Measurements from ENCODE around the gene SP7. TPM values are rescaled to one million over a fixed set of nuclear protein-coding genes. Genes with fewer than 3 reads are reported as not detected.

The SP7 gene
- total RNA-seq, 1 experiment from 2014 or later = not detected

DNA sequence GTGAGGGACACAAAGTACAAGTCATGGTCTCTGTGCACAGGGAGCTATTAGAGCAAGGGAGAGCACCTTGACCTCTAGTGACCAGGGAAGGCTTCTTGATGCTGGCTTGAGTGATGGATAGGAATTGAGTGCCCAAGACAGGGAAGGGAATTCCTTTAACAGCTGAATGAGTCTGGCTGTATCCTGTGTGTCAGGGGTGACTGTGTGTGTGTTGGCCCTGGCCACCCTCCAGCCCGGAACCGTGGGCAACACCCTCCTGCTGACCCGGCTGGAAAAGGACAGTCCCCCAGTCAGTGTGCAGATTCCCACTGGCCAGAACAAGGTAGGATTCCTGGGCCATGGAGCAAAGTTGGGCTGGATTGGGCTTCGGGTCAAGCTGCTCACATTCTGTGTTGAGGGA lies 46.3 kb downstream of the SP7 start:
- BruUV-seq (replicated peaks) = no TSS peak
- ChIA-PET CTCF (no interaction called here), POLR2A (no interaction called here)
- no peak overlapping the region for H3K4me3 ChIP-seq (ENCODE audit: low read depth in 2 of 2, low read length in 2 of 2)
- H3K4me1 ChIP-seq (ENCODE audit: control insufficient read depth, insufficient read depth, low read length) = peaks cover 1% of the 10 kb centered on the region
- in situ Hi-C loops (cut with HindIII; ENCODE audit: low pct_unique_long_range_greater_than_20kb, low sequenced_read_pairs) = no loop called here
- intact Hi-C loops (cut with micrococcal nuclease; ENCODE audit: unreplicated experiment) = no loop called here
- TF ChIP-seq TCF7L2 (IDR thresholded peaks at IDR 0.05; ENCODE audit: low read depth, low read length) (no peak), SIN3A (IDR thresholded peaks at IDR 0.05; ENCODE audit: borderline replicate concordance, insufficient read depth, low read depth, low read length) (no peak), POLR2AphosphoS5 (IDR thresholded peaks at IDR 0.05; ENCODE audit: low read depth, low read length) (no peak)
- TF ChIP-seq, protein P1, sequence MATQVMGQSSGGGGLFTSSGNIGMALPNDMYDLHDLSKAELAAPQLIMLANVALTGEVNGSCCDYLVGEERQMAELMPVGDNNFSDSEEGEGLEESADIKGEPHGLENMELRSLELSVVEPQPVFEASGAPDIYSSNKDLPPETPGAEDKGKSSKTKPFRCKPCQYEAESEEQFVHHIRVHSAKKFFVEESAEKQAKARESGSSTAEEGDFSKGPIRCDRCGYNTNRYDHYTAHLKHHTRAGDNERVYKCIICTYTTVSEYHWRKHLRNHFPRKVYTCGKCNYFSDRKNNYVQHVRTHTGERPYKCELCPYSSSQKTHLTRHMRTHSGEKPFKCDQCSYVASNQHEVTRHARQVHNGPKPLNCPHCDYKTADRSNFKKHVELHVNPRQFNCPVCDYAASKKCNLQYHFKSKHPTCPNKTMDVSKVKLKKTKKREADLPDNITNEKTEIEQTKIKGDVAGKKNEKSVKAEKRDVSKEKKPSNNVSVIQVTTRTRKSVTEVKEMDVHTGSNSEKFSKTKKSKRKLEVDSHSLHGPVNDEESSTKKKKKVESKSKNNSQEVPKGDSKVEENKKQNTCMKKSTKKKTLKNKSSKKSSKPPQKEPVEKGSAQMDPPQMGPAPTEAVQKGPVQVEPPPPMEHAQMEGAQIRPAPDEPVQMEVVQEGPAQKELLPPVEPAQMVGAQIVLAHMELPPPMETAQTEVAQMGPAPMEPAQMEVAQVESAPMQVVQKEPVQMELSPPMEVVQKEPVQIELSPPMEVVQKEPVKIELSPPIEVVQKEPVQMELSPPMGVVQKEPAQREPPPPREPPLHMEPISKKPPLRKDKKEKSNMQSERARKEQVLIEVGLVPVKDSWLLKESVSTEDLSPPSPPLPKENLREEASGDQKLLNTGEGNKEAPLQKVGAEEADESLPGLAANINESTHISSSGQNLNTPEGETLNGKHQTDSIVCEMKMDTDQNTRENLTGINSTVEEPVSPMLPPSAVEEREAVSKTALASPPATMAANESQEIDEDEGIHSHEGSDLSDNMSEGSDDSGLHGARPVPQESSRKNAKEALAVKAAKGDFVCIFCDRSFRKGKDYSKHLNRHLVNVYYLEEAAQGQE (IDR thresholded peaks at IDR 0.05; ENCODE audit: insufficient read depth in 1 of 2, low read depth in 2 of 2, low read length in 1 of 2) = no peak
- TF ChIP-seq, protein P2, sequence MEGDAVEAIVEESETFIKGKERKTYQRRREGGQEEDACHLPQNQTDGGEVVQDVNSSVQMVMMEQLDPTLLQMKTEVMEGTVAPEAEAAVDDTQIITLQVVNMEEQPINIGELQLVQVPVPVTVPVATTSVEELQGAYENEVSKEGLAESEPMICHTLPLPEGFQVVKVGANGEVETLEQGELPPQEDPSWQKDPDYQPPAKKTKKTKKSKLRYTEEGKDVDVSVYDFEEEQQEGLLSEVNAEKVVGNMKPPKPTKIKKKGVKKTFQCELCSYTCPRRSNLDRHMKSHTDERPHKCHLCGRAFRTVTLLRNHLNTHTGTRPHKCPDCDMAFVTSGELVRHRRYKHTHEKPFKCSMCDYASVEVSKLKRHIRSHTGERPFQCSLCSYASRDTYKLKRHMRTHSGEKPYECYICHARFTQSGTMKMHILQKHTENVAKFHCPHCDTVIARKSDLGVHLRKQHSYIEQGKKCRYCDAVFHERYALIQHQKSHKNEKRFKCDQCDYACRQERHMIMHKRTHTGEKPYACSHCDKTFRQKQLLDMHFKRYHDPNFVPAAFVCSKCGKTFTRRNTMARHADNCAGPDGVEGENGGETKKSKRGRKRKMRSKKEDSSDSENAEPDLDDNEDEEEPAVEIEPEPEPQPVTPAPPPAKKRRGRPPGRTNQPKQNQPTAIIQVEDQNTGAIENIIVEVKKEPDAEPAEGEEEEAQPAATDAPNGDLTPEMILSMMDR (IDR thresholded peaks at IDR 0.05) = no peak
- no peaks in the 10 kb centered on the region for H3K9me3 ChIP-seq (ENCODE audit: control insufficient read depth, insufficient read depth, low read depth, low read length)
- peaks cover 8% of the 10 kb centered on the region for H3K36me3 ChIP-seq (ENCODE audit: control insufficient read depth, insufficient read depth, low read length)
- H3K27ac ChIP-seq (ENCODE audit: low read length) = no peak overlapping the region
- ATAC-seq = no peak
- DNase-seq (ENCODE audit: low read depth, low spot score) = no peak
- H3K27me3 ChIP-seq (ENCODE audit: control insufficient read depth, insufficient read depth, low read length) = no peaks in the 10 kb centered on the region

DNA sequence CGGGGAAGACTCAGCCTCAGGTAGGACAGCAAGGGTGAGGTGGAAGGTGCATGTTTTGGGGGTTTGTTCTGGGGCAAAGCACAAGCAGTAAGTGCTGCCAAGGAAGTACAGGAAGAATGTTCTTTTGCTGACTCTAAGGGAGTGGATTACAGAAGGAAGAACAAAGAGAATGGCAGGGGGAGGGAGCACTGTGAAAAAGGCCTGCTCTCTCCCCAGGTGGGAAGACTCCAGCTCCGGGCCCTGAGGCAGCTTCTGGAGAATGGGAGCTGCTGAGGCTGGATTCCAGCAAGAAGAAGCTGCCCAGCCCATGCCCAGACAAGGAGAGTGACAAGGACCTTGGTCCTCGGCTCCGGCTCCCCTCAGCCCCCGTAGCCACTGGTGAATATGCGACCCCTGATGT lies 47.8 kb downstream of the SP7 start:
- Histone ChIP-seq H3K9me3 (ENCODE audit: control insufficient read depth, insufficient read depth, low read depth, low read length) (no peaks in the 10 kb centered on the region), H3K36me3 (ENCODE audit: control insufficient read depth, insufficient read depth, low read length) (peaks cover 14% of the 10 kb centered on the region), H3K4me3 (ENCODE audit: low read depth in 2 of 2, low read length in 2 of 2) (no peak overlapping the region), H3K27me3 (ENCODE audit: control insufficient read depth, insufficient read depth, low read length) (no peaks in the 10 kb centered on the region), H3K27ac (ENCODE audit: low read length) (no peak overlapping the region), H3K4me1 (ENCODE audit: control insufficient read depth, insufficient read depth, low read length) (no peaks in the 10 kb centered on the region)
- TF ChIP-seq, protein P2 (IDR thresholded peaks at IDR 0.05) = no peak
- TF ChIP-seq TCF7L2 (IDR thresholded peaks at IDR 0.05; ENCODE audit: low read depth, low read length) (no peak), SIN3A (IDR thresholded peaks at IDR 0.05; ENCODE audit: borderline replicate concordance, insufficient read depth, low read depth, low read length) (no peak), POLR2AphosphoS5 (IDR thresholded peaks at IDR 0.05; ENCODE audit: low read depth, low read length) (no peak)
- TF ChIP-seq, protein P1 (IDR thresholded peaks at IDR 0.05; ENCODE audit: insufficient read depth in 1 of 2, low read depth in 2 of 2, low read length in 1 of 2) = no peak
- BruUV-seq (replicated peaks) = no TSS peak
- no peak for DNase-seq (ENCODE audit: low read depth, low spot score)
- in situ Hi-C loops (cut with HindIII; ENCODE audit: low pct_unique_long_range_greater_than_20kb, low sequenced_read_pairs) = no loop called here
- intact Hi-C loops (cut with micrococcal nuclease; ENCODE audit: unreplicated experiment) = no loop called here
- ChIA-PET POLR2A (interaction anchor here (1.1 kb wide), 1 partner anchor 129 kb away, joined by 3 read pairs; no protein-coding TSS in a partner anchor), CTCF (interaction anchor here (0.6 to 1.3 kb wide), 2 partner anchors 67 to 68 kb away, joined by 3 read pairs; no protein-coding TSS in a partner anchor)
- no peak for ATAC-seq

All from Panc1 (cell line).